GM21447 (cell line): ENCODE data around the gene SYNE2.

Experiments
- ATAC-seq: cut with Tn5 transposase; IDR thresholded peaks from one replicate; pipeline ENCODE4 v1.9.1; 2021; ENCODE audit not compliant: unreplicated experiment

SYNE2 gene

DNA sequence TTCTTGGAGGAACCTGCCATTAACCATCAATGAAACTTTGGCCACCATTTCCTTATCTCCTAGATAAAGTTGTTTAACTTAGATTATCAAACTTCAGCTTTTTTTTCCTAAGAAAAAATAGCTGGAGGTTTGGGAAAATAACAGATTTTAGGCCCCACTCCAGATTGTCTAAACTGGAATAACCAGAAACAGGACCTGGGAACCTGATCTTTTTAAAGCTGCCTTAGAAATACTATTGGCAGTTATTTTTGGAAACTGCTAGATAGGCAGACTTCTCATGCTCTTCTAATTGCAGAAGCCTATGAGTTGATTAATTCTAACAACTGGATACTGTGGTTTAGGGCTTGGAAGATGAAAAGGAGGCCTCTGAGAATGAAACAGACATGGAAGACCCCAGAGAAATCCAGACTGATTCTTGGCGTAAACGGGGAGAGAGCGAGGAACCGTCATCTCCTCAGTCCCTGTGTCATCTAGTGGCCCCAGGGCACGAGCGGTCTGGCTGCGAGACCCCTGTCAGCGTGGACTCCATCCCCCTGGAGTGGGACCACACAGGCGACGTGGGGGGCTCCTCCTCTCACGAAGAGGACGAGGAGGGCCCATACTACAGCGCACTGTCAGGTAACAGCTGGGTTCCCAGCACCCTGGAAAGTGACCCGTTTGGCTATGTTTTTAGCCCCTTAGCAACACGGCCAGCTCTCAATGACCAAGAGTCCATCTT lies 361.2 kb downstream of the SYNE2 start:
- ATAC-seq, result no peak

DNA sequence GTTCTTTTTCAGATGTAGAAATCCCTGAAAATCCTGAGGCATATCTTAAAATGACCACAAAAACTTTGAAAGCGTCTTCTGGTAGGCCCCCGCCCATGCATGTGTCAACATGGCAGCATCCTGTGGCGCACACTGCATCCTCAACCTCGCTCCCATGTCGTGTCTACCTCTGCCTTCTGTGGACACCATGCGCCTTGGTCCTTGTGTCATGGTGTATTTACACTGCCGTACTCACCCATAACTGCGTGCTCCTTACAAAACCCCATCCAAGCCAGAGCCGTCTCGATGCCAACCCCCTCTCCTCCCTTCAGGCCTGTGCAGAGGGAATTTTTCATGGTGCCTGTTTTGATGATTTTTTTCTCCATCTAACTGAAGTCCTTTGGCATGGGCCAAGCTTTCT lies 362.5 kb downstream of the SYNE2 start:
- ATAC-seq, result no peak

DNA sequence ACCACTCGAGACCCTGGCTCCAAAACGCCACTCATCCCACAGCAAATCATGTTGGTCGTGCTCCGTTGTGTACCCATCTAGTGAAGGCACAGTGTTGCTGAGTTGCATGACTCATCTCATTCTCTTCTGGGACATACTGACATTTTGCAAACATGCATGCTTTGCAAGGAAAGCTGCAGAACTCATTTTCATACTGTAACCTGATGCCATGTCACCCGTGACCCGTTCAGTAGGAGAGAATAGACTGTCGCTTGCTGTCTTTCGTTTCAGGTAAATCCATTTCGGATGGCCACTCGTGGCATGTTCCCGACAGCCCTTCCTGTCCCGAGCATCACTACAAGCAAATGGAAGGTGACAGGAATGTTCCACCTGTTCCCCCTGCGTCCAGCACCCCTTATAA lies 363.2 kb downstream of the SYNE2 start:
- ATAC-seq, result no peak

GRCh38 chr14:64217308-64217707 lies 364.5 kb downstream of the SYNE2 start:
- peak; percentile 55 for ATAC-seq

DNA sequence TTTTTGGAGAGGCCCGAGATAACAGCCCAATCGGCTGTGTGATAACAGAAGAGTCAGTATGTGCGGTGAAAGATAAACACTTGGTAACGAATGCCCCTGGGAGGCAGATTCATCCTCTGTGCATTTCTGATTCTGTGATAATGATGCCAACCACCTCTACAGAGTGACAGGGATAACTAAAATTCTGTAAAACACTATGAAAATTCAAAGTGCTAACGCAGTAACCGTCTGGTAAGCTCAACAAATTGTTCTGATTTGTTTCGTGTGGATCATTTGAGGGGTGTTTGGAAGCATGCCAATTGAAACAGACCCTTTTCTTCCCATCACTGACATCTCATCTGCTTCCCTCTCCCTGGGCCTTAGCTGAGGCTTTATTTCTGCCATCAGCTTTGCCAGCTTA lies 365.0 kb downstream of the SYNE2 start:
- ATAC-seq, result peak; percentile 6

GRCh38 chr14:64218344-64219240 lies 365.8 kb downstream of the SYNE2 start:
- peak; percentile 43 for ATAC-seq

- ATAC-seq, result no peak
These were observed 367.3 kb downstream of the SYNE2 start for GRCh38 chr14:64220056-64220455.

DNA sequence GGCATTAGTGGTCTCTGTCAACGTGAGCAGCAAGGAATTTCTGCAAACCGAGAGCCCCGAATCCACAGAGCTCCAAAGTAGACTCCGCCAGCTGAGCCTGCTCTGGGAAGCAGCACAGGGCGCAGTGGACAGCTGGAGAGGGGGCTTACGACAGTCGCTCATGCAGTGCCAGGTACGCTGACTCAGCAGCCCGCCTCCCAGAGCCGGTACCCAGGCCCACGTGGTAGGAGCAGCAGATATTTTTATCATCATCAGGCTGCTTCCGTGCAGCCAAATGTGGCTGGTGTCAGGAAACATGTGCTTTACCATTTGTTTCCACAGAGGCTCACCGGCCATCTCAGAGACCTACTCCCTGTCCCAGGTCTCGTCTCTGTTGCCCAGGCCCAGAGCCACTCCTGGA lies 367.7 kb downstream of the SYNE2 start:
- ATAC-seq, result no peak

GRCh38 chr14:64221391-64222003 lies 368.7 kb downstream of the SYNE2 start:
- no peak for ATAC-seq

DNA sequence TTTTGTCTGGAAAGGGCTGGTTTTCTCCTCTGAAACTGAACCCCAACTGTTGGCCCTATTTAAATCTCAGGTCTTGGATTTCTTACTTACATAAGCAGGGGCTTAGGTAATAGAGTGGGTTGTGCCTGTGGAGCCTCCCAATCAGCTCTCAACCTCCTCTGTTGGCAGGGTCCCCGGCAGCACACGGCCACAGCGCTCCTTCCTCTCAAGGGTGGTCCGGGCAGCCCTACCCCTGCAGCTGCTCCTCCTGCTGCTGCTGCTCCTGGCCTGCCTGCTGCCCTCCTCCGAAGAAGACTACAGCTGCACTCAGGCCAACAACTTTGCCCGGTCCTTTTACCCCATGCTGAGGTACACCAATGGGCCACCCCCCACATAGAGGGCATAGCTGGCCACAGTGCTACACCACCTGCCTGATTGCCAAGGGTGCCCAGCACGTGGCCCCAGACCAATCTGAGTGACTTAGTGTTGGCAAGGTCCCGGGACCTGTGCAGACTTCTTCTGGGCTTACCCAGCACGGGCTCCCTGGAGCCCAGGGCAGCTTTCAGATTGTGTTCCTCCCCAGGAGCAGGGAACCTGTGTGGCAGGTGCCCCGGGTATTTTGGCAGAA lies 372.4 kb downstream of the SYNE2 start:
- no peak for ATAC-seq

DNA sequence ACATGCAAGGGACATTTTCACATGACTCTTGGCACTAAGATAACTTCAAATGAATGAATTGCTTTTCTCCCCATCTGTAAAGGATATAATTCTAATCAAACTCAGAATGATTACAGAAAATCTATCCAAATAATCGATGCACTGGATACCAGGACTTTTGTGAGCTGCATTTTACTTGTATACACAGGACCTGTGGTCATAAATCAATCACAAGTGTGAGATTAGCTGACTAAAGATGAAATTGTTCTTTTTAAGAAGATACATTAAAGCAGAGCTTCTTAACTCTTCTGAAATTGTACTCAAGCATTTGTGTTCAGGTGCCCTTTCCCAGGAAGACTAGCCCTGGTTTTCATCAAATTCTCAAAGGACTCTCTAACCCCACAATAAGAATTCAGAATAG lies 375.1 kb downstream of the SYNE2 start:
- ATAC-seq, result no peak

GRCh38 chr14:64229489-64229888 lies 376.7 kb downstream of the SYNE2 start:
- ATAC-seq, result no peak

- peak; percentile 45 for ATAC-seq
These were observed 379.5 kb downstream of the SYNE2 start for GRCh38 chr14:64232095-64232838.

- ATAC-seq, result no peak
These were observed 380.1 kb downstream of the SYNE2 start for GRCh38 chr14:64232944-64233343.

DNA sequence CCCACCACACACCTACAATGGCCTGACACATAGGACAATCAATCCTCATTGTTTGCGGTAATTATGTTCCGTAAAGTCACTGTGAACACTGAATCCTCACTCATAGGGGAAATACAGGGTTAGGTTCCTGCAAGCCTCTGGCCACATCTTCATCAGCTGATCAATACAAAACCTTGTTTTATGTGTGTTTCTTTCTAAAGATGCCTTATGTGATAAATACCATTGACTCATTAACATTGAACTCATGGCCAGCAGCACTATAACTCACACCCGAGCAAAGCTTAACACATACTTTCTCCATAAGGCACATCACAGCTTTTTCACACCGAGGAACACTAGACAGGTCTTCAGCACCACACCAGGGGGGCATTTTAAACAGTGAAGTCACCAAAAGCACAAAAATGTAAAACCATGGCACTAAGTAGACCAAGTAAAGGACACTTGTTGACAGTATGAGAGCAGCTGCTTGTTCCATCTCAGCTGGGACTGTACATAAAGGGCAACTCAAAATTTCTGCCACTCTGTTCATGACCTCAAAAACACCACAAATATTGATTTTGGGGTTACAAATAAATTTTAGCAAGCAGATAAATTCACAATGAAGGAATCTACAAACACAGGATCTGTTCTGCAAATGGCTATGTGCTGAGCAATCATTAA lies 380.9 kb downstream of the SYNE2 start:
- ATAC-seq, result no peak

GRCh38 chr14:64234877-64235651 lies 382.3 kb downstream of the SYNE2 start:
- peak; percentile 0 for ATAC-seq

DNA sequence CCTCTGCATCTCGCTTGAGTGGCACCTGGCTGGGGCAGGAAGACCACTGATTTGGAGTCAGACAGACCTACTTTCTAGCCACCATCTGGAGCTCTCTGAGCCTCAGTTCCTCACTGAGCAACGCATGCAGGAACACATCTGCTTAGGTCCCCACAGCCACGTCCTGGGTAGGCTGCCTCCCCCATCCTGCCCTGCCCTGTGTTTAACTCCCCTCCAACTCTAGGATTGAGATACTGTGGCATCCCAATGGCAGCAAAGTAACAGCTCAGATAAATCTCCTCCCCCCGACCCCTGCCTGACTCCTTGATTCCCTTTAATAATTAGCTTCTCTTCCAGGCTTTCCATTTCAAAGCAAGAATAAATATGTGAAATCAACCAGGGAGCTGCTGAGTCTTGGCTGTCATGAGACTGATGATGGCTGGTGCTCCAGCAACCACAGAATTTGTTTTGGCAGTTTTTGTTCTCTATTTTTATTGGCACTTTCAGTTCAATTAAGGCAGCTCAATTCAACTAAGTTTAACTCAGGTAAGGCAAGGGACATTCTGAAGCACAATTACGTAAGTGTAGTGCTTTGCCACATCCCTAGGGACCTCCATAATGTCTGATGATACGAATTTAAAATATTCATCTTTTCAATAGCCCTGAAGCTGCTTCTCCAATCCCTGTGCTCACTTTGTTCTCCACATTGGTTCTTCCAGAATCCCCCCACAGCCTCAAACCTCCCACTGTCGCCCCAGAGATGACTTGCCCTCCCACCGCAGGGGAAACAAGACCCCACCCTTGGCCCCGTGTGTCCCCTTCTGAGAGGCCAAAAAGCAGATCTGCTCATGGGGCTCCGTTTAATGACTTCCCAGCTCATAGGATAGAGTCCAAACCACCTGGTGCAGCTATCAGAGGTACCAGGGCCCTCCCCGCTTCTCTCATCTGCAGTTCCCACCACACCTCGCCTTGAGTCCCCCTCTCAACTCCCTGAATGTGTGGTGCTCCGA lies 383.1 kb downstream of the SYNE2 start:
- peak; percentile 69 for ATAC-seq

DNA sequence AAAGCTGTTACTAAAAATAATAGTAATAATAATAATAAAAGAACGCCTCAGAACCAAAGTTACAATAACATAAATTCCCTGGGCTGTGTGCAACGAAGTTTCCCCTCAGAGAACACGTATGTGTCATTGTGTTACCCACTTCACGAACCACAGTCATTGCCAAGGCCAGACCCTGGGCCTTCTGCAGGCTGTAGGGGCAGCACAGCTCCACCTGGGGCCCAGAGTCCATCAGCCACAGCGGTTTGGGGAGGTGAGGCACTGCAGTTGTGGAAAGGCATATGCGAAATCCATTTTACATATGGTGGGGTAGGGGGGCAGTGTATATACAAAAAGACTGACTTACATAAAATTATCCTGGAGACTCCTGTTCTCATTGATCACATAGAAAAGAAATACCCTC lies 385.2 kb downstream of the SYNE2 start:
- ATAC-seq, result no peak
